ENCODE measurements around the gene CRELD2. TPM values are rescaled to one million over a fixed set of nuclear protein-coding genes. Genes with fewer than 3 reads are reported as not detected.

The CRELD2 gene
- total RNA-seq, 2 donors from 2014 or later, result 46.1 to 60.1 TPM

- Histone ChIP-seq H3K27ac (no peak overlapping the region), H3K27me3 (replicated peaks; ENCODE audit: insufficient read depth) (no peaks in the 10 kb centered on the region), H3K36me3 (peaks cover 22% of the 10 kb centered on the region), H3K4me3 (no peak overlapping the region), H3K9me3 (peaks cover 8% of the 10 kb centered on the region), H3K4me1 (ENCODE audit: control insufficient read depth in 1 of 2, low read depth in 2 of 2) (no peaks in the 10 kb centered on the region)
- no peak for ATAC-seq (ENCODE audit: insufficient number of reproducible peaks, low FRiP score, low read depth)
- no peak for DNase-seq (ENCODE audit: low spot score)
- no peak for TF ChIP-seq CTCF (IDR thresholded peaks at IDR 0.05)
Observed at GRCh38 chr22:49884503-49885260, 33.8 kb upstream of the CRELD2 start.

- H3K27ac ChIP-seq, result no peak overlapping the region
- no peaks in the 10 kb centered on the region for H3K4me1 ChIP-seq (ENCODE audit: control insufficient read depth in 1 of 2, low read depth in 2 of 2)
- peaks cover 22% of the 10 kb centered on the region for H3K36me3 ChIP-seq
- H3K9me3 ChIP-seq, result peaks cover 8% of the 10 kb centered on the region
- no peak overlapping the region for H3K4me3 ChIP-seq
- DNase-seq (ENCODE audit: low spot score) (no peak), ATAC-seq (ENCODE audit: insufficient number of reproducible peaks, low FRiP score, low read depth) (no peak)
- no peak for TF ChIP-seq CTCF (IDR thresholded peaks at IDR 0.05)
- H3K27me3 ChIP-seq (replicated peaks; ENCODE audit: insufficient read depth), result no peaks in the 10 kb centered on the region
Observed at GRCh38 chr22:49885281-49885680, 33.2 kb upstream of the CRELD2 start.

GRCh38 chr22:49885881-49886280 lies 32.6 kb upstream of the CRELD2 start:
- Histone ChIP-seq H3K4me3 (no peak overlapping the region), H3K27ac (no peak overlapping the region), H3K36me3 (peaks cover 22% of the 10 kb centered on the region), H3K4me1 (ENCODE audit: control insufficient read depth in 1 of 2, low read depth in 2 of 2) (no peaks in the 10 kb centered on the region), H3K27me3 (replicated peaks; ENCODE audit: insufficient read depth) (no peaks in the 10 kb centered on the region), H3K9me3 (peaks cover 8% of the 10 kb centered on the region)
- TF ChIP-seq CTCF (IDR thresholded peaks at IDR 0.05), result no peak
- DNase-seq (ENCODE audit: low spot score), result no peak
- ATAC-seq (ENCODE audit: insufficient number of reproducible peaks, low FRiP score, low read depth), result no peak

- H3K27ac ChIP-seq, result no peak overlapping the region
- peaks cover 8% of the 10 kb centered on the region for H3K9me3 ChIP-seq
- H3K4me1 ChIP-seq (ENCODE audit: control insufficient read depth in 1 of 2, low read depth in 2 of 2), result no peaks in the 10 kb centered on the region
- H3K36me3 ChIP-seq, result peaks cover 22% of the 10 kb centered on the region
- ATAC-seq (ENCODE audit: insufficient number of reproducible peaks, low FRiP score, low read depth), result no peak
- no peak for TF ChIP-seq CTCF (IDR thresholded peaks at IDR 0.05)
- no peak for DNase-seq (ENCODE audit: low spot score)
- H3K4me3 ChIP-seq, result no peak overlapping the region
- H3K27me3 ChIP-seq (replicated peaks; ENCODE audit: insufficient read depth), result no peaks in the 10 kb centered on the region
Observed at GRCh38 chr22:49886346-49887063, 31.9 kb upstream of the CRELD2 start.

GRCh38 chr22:49887064-49887451 lies 31.4 kb upstream of the CRELD2 start:
- no peak for DNase-seq (ENCODE audit: low spot score)
- H3K4me3 ChIP-seq, result no peak overlapping the region
- no peak for ATAC-seq (ENCODE audit: insufficient number of reproducible peaks, low FRiP score, low read depth)
- H3K36me3 ChIP-seq, result peaks cover 22% of the 10 kb centered on the region
- H3K27me3 ChIP-seq (replicated peaks; ENCODE audit: insufficient read depth), result no peaks in the 10 kb centered on the region
- no peaks in the 10 kb centered on the region for H3K4me1 ChIP-seq (ENCODE audit: control insufficient read depth in 1 of 2, low read depth in 2 of 2)
- no peak for TF ChIP-seq CTCF (IDR thresholded peaks at IDR 0.05)
- peaks cover 3% of the 10 kb centered on the region for H3K9me3 ChIP-seq
- no peak overlapping the region for H3K27ac ChIP-seq
